PC-9 (cell line): ENCODE results near the gene IL31RA. TPM values are rescaled to one million over a fixed set of nuclear protein-coding genes. Genes with fewer than 3 reads are reported as not detected.

Experiments
- BruUV-seq: library from RNA; stranded (reverse); fragments of 400-500 nt; replicated peaks from 2 replicates; lab custom pipeline; 2021; lab: Mats Ljungman, UMichigan
- CTCF ChIA-PET: fragments of 300-600 bp; sonication (Branson Sonifier 250); formaldehyde crosslinking; loops from one replicate; lab custom pipeline; 2022; ENCODE audit warnings: antibody characterized with exemption; lab: Charles Lee
- POLR2A ChIA-PET: fragments of 300-600 bp; sonication (Branson Sonifier 250); formaldehyde crosslinking; loops from one replicate; lab custom pipeline; 2022; ENCODE audit warnings: antibody characterized with exemption; ENCODE audit not compliant: unreplicated experiment; lab: Charles Lee
- DNase-seq, 2 experiments: peaks; one replicate each; pipeline versions ENCODE4 v3.0.0 to v3.0.0-alpha.2; 2015 to 2022; ENCODE audit warnings: mixed read lengths in 1 of 2
- H2AFZ ChIP-seq: fragments of 200-600 bp; sonication (generic); 2 replicates; pipeline ENCODE4 v1.8.1; 2017; ENCODE audit warnings: antibody characterized with exemption
- H3F3A ChIP-seq: fragments of 200-600 bp; sonication (generic); 2 replicates; pipeline ENCODE4 v1.8.1; 2017; ENCODE audit warnings: antibody characterized with exemption, mild to moderate bottlenecking, low read depth; ENCODE audit not compliant: insufficient read depth
- H3K27ac ChIP-seq: fragments of 200-600 bp; sonication (generic); 2 replicates; pipeline ENCODE4 v1.6.1; 2016; ENCODE audit warnings: mixed run types
- H3K27me3 ChIP-seq: fragments of 200-600 bp; sonication (generic); 2 replicates; pipeline ENCODE4 v1.6.1; 2016; ENCODE audit warnings: low read depth, mixed run types; ENCODE audit not compliant: insufficient read depth
- H3K36me3 ChIP-seq: fragments of 200-600 bp; sonication (generic); 2 replicates; pipeline ENCODE4 v1.6.1; 2016; ENCODE audit warnings: low read depth, mixed run types
- H3K4me1 ChIP-seq: fragments of 200-600 bp; sonication (generic); replicated peaks from 2 replicates; pipeline ENCODE4 v1.6.1; 2016; ENCODE audit warnings: mixed run types; ENCODE audit not compliant: insufficient read depth
- H3K4me2 ChIP-seq: fragments of 200-600 bp; sonication (generic); 2 replicates; pipeline ENCODE4 v1.6.1; 2017; ENCODE audit warnings: mixed run types
- H3K4me3 ChIP-seq: fragments of 200-600 bp; sonication (generic); 2 replicates; pipeline ENCODE4 v1.6.1; 2016; ENCODE audit warnings: mixed run types
- H3K79me2 ChIP-seq: fragments of 200-600 bp; sonication (generic); 2 replicates; pipeline ENCODE4 v1.6.1; 2017; ENCODE audit warnings: low read depth, mixed run types
- H3K9me2 ChIP-seq: fragments of 200-600 bp; sonication (generic); 2 replicates; pipeline ENCODE4 v1.8.1; 2017; ENCODE audit warnings: mild to moderate bottlenecking; ENCODE audit not compliant: insufficient read depth
- H3K9me3 ChIP-seq: fragments of 200-600 bp; sonication (generic); 2 replicates; pipeline ENCODE4 v1.8.1; 2016; ENCODE audit warnings: low read depth; ENCODE audit not compliant: insufficient read depth
- H4K20me1 ChIP-seq: fragments of 200-600 bp; sonication (generic); 2 replicates; pipeline ENCODE4 v1.8.1; 2017; ENCODE audit not compliant: insufficient read depth
- EZH2 ChIP-seq: fragments of 200-600 bp; sonication (generic); IDR thresholded peaks from 2 replicates; pipeline ENCODE4 v1.8.0; 2017; ENCODE audit warnings: antibody characterized with exemption, low read depth
- intact Hi-C: fragments of 100-400 bp; cut with micrococcal nuclease; formaldehyde crosslinking; loops from one replicate; pipeline ENCODE4 v1.10.0; 2022; ENCODE audit not compliant: unreplicated experiment
- total RNA-seq: library from RNA; stranded (reverse); gene quantifications from 2 replicates; pipeline ENCODE4 v1.2.3, GENCODE V29; 2021
- TF ChIP-seq, protein P1 (sequence below): fragments of 200-600 bp; sonication (generic); conservative IDR thresholded peaks from 2 replicates; pipeline ENCODE4 v1.6.1; 2017; ENCODE audit warnings: mixed run types, antibody characterized with exemption, mild to moderate bottlenecking, moderate library complexity

IL31RA gene
- total RNA-seq, 1 experiment from 2014 or later = 2.0 TPM

DNA sequence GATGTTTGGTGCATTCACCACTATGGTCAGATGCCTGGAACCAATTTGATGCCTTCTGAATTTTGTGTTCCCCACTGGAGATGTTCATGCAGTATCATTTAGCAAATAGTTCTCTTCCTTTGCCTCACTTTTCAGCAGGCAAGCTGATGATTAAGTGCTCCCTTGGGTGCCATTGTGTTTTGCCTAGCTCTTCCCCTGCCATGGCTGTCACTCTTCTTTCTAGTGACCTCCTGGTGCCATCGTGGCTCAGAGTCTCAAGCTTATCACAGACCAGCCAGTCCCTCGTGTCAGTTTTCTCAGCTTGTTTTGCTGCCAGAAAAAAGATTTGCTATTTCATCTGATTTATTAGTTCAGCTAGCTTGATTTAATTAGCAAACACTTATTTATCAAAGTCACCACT is 41.3 kb downstream of the IL31RA start:
- ChIA-PET CTCF (no interaction called here), POLR2A (interaction anchor here (0.6 kb wide), 1 partner anchor 1017 kb away, joined by 3 read pairs; no protein-coding TSS in a partner anchor)
- Histone ChIP-seq H3K27ac (no peak overlapping the region), H3K4me2 (no peak overlapping the region), H2AFZ (no peak overlapping the region), H3K9me3 (no peaks in the 10 kb centered on the region), H3K4me1 (no peaks in the 10 kb centered on the region), H3F3A (no peaks in the 10 kb centered on the region), H3K4me3 (no peak overlapping the region), H3K9me2 (no peaks in the 10 kb centered on the region), H3K79me2 (no peaks in the 10 kb centered on the region), H3K27me3 (no peaks in the 10 kb centered on the region), H3K36me3 (no peaks in the 10 kb centered on the region), H4K20me1 (no peaks in the 10 kb centered on the region)
- no TSS peak for BruUV-seq
- DNase-seq = no peak
- TF ChIP-seq, protein P1, sequence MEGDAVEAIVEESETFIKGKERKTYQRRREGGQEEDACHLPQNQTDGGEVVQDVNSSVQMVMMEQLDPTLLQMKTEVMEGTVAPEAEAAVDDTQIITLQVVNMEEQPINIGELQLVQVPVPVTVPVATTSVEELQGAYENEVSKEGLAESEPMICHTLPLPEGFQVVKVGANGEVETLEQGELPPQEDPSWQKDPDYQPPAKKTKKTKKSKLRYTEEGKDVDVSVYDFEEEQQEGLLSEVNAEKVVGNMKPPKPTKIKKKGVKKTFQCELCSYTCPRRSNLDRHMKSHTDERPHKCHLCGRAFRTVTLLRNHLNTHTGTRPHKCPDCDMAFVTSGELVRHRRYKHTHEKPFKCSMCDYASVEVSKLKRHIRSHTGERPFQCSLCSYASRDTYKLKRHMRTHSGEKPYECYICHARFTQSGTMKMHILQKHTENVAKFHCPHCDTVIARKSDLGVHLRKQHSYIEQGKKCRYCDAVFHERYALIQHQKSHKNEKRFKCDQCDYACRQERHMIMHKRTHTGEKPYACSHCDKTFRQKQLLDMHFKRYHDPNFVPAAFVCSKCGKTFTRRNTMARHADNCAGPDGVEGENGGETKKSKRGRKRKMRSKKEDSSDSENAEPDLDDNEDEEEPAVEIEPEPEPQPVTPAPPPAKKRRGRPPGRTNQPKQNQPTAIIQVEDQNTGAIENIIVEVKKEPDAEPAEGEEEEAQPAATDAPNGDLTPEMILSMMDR = no peak
- no peak for TF ChIP-seq EZH2
- intact Hi-C loops = no loop called here

DNA sequence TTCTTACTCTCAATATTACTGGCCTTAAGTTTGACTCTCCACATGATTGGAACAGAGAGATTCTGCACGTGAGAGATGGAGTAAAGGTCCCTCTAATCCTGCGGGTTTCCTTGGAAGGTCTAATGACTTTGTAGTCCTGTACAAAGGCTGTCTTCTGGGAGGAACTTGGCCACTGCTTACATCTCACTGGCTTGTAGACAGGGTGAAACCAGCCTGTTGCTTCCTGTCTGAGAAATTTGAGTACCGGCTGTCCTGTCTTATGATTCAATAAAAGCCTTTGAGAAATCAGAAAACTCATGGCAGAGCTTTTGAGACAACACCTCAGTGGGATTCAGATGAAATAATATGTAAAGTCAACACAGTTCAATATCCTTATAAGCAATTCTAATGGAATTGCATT is 43.0 kb downstream of the IL31RA start:
- Histone ChIP-seq H3K27me3 (no peaks in the 10 kb centered on the region), H3K4me2 (no peak overlapping the region), H3K4me1 (no peaks in the 10 kb centered on the region), H3K36me3 (no peaks in the 10 kb centered on the region), H3K4me3 (no peak overlapping the region), H3K27ac (no peak overlapping the region), H3K9me3 (no peaks in the 10 kb centered on the region), H3K9me2 (no peaks in the 10 kb centered on the region), H2AFZ (no peak overlapping the region), H3F3A (no peaks in the 10 kb centered on the region), H3K79me2 (no peaks in the 10 kb centered on the region), H4K20me1 (no peaks in the 10 kb centered on the region)
- ChIA-PET CTCF (no interaction called here), POLR2A (no interaction called here)
- intact Hi-C loops = no loop called here
- TF ChIP-seq EZH2 = no peak
- TF ChIP-seq, protein P1 = no peak
- no peak for DNase-seq
- no TSS peak for BruUV-seq

- Histone ChIP-seq H3K27ac (no peak overlapping the region), H3K4me1 (0 out of 2 replicates have a peak, but pooled peaks cover 6% of the 10 kb centered on the region), H3K79me2 (no peaks in the 10 kb centered on the region), H3F3A (no peaks in the 10 kb centered on the region), H3K27me3 (no peaks in the 10 kb centered on the region), H3K9me2 (no peaks in the 10 kb centered on the region), H2AFZ (no peak overlapping the region), H3K4me2 (no peak overlapping the region), H3K9me3 (no peaks in the 10 kb centered on the region), H3K36me3 (no peaks in the 10 kb centered on the region), H4K20me1 (no peaks in the 10 kb centered on the region), H3K4me3 (no peak overlapping the region)
- ChIA-PET POLR2A (no interaction called here), CTCF (no interaction called here)
- TF ChIP-seq, protein P1 = no peak
- TF ChIP-seq EZH2 = no peak
- no TSS peak for BruUV-seq
- no peak for DNase-seq
- intact Hi-C loops = no loop called here
These were observed 44.2 kb downstream of the IL31RA start for GRCh38 chr5:55895346-55895745.
